ENCODE results near the gene FIG4.
"Not testable (repeated sequence)": the region's sequence is repeated elsewhere in the genome, so short reads cannot be mapped to it uniquely, and the experiment has no call there.

Gene FIG4

DNA sequence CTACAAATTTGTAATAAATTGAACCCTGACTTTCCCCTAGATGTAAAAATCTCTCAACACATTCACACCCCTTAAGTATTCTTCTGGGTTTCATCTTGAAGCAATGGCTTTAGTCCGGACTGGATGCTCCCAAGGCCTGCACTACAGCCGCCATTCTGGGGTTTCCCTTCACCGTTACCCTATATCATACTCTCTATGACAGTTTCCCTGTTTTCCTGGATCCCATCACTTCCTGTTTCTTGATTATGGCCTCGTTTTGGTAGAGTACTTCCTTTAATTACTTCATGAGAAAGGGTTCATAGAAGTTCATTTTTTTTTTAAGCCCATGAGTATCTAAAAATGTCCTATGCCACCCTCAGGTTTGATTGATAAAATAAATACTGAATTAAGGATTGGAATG, 11.7 kb downstream of the FIG4 start:
- no peak for DNase-seq (ENCODE audit: low spot score)

DNA sequence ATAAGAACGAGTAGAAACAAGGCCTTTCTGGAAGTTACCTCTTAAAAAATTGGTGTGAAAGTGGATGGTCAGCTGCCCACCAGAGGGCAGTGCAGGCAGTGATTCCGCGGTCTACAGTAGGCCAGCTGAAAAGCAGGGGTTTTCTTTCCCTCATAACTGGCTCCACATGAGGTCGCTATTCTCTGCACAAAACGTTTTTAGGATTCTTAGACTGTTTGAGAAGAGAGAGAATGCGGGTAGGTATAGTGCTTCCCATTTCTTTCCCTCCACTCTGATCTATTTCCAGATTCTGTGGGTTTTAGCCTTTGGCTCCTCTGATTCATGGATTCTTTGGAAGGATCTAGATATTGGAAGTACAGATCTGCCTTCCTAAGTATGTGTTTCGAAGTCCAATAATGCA, 14.2 kb downstream of the FIG4 start:
- DNase-seq (ENCODE audit: low spot score), result peak; percentile 77

DNA sequence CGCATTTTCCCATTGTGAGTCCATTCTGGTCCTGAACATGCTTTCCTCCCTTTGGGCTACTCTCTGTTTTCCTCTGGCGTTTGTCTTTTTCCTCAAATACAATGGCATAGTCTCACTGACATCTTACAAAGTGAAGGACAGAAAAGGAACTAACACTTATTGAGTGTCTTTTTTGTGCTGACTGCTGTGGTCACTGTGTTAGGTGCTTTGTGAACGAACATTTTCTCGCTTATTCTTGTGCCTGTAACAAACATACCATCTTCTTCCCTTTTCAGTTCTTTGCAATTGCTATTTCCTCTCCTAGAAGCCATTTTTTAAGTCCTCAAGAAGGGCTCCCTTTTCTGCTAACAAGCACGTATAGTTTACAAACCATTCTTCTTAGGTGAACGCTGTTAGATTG, 15.4 kb downstream of the FIG4 start:
- DNase-seq (ENCODE audit: low spot score), result no peak

DNA sequence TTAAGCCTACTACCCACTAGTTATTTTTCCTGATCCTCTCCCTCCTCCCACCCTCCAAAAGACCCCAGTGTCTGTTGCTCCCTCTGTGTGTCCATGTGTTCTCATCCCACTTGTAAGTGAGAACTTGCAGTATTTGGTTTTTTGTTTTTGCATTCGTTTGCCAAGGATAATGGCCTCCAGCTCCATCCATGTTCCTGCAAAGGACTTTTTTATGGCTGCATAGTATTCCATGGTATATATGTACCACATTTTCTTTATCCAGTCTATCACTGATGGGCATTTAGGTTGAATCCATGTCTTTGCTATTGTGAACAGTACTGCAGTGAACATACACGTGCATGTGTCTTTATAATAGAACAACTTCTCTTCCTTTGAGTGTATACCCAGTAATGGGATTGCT, 17.0 kb downstream of the FIG4 start:
- not testable (repeated sequence) for DNase-seq (ENCODE audit: low spot score)

DNA sequence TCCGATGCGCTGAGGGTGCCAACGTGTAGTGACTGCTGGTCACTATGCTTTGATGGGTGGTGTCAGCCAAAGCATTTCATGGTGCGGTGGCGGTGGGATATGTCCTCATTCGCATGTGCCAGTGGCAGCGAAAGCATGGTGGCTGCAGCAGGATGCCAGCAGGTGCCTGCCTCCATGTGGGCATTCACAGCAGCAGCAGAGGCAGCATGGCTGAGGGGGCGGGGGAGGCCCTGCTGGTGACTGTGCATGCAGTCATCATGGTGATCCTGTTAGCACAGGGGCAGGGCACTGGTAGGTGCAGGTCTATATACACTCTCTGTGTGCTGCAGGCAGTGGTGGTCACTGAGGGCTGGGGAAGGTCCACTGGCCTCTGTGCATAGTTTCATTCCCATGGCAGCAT, 22.0 kb downstream of the FIG4 start:
- no peak for DNase-seq (ENCODE audit: low spot score)

DNA sequence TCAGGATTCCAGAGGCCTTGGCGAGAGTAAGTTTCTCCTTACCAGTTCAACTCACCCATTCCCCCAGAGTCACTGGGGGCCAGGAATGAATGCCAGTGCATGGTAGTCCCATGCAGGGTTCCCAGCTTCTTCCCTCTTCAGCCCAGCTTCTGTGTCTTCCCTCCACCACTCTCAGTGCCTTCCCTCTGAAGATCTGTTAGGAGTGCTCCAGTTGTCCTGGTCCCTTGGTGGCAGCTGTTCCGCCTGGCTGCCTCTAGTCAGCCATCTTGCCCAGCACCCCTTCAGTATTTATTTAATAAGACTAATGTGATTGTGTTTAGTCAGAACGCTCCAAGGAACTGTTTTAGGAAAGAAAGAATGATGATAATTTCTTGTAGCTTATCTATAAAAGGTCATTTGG, 23.1 kb downstream of the FIG4 start:
- no peak for DNase-seq (ENCODE audit: low spot score)

DNA sequence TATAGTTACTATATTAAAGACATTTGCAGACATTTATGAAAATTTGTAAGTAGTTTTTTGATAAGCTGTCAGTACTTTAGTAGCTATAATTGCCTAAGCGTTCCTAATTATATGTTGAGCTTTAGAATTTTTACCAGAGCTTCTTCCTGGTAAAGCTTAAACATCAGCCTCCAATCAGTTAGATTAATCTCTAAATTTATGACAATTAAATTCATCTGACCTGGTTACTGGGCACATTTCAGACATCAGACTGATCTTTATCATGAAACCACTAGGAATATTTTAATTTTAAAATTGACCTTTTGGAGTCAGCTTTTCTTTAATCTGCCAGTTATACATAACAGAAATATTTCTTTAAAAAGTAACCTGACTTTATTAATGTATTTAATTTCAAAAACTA, 23.5 kb downstream of the FIG4 start:
- no peak for DNase-seq (ENCODE audit: low spot score)

DNA sequence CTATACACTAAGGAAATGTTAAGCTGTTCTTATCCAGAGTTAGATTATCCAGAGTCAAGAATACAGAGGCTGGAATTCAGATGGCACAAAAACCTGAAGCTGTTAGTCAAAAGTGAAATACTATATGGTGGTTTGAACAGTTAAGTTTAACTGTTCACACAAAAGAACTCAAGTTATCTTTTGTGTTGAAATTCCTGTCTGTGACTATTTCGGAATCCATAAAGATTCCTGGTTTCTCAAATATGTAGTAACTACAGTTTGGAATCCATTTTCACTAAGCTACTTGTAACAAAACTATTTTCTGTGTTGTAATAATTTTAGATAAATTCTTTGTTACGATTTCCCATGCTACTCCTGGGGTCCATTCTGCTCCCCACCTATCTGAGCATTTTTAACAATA, 24.5 kb downstream of the FIG4 start:
- no peak for DNase-seq (ENCODE audit: low spot score)

DNA sequence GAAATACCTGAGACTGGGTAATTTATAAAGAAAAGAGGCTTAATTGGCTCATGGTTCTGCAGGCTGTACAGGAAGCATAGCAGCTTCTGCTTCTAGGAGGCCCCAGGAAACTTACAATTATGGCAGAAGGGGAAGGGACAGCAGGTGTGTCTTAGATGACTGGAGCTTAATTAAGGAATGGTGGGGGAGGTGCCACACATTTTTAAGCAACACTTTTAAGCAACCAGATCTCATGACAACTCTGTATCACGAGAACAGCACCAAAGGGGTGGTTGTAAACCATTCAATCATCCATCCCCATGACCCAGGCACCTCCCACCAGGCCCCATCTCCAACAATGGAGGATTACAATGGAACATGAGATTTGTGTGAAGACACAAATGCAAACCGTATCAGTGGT, 26.9 kb downstream of the FIG4 start:
- no peak for DNase-seq (ENCODE audit: low spot score)

DNA sequence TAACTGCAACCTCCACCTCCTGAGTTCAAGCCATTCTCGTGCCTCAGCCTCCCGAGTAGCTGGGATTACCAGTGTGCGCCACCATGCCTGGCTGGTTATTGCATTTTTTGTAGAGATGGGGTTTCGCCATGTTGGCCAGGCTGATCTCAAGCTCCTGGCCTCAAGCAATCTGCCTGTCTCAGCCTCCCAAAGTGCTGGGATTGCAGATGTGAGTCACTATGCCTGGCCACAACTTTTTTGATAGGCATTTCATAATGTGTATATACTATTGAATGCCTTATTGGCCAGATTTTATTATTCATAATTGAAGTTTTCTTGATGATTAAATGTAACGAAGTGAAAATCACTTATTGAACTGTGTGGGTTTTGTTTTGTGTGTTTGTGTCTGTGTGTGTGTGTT, 27.9 kb downstream of the FIG4 start:
- DNase-seq (ENCODE audit: low spot score), result no peak

DNA sequence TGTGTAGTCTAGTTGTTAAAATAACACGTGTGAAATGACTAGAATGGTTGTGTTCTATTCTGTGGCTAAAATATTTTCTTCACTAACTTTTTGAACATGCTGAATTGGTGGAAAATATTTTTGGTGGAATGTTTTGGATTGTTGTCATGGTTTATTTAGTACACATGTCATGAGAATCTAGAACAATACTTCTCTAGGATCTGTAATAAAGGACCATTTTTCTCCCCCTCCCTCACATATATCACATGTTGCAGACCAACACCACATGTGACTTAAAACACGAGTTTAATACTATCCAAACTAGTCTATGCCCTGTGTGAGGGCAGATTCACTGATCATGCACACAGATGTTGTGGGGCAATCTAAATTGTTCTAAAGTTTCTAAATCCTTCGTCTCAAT, 29.2 kb downstream of the FIG4 start:
- DNase-seq (ENCODE audit: low spot score), result no peak

DNA sequence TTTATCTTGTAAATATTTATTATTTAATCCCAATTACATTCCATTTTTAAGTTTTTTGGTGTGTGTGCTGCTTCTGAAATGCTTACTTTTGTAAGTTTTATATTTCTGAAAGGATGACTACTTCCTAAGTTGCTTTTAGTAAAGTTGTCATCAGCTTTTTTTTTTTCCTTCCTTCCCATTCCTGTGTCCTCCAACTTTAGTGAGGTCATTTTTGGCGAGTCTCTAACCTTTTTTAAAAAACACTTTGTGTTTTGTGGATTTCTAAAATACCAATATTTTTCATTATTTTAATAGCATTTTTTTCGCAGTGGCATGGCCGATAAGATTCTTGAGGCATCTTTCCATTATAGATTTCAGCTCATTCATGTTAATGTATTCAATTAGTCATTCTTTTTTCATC, 30.9 kb downstream of the FIG4 start:
- DNase-seq (ENCODE audit: low spot score), result no peak

DNA sequence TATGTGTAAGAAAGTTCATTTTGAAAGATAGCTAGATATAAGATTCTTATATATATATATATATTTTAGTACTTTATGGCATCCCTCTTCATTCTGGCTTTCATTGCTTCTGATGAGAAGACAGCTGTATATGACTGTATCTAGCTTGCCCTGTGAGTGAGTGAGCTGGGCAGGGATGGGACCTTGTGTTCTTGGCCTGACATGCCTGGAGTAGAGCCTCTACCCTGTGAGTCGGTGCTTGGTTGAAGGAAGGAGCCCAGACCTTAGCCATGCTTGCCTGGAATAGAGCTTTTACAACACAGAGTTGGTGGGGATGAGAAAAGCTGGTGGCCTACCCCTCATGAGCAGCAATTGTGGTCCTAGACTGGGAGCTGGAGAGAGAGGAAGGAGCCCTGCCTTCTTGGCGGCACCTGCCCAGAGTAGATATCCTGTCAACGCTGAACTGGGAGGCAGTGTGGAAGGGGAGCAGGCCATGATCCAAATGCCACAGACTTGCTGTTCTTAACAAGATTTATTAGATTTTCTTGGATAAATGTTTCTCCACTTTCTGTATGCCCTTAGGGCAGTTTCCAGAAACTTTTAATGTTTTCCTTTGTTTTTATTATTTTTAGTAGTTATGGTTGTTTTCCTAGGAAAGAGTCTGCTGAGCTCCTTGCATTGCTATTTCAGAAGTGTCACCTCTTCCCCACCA, 31.6 kb downstream of the FIG4 start:
- no peak for DNase-seq (ENCODE audit: low spot score)

DNA sequence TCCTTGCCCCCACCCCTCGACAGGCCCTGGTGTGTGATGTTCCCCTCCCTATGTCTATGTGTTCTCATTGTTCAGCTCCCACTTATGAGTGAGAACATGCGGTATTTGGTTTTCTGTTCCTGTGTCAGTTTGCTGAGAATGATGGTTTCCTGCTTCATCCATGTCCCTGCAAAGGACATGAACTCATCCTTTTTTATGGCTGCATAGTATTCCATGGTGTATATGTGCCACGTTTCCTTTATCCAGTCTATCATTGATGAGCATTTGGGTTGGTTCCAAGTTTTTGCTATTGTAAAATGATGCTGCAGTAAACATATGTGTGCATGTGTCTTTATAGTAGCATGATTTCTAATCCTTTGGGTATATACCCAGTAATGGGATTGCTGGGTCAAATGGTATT, 34.2 kb downstream of the FIG4 start:
- DNase-seq (ENCODE audit: low spot score), result not testable (repeated sequence)

DNA sequence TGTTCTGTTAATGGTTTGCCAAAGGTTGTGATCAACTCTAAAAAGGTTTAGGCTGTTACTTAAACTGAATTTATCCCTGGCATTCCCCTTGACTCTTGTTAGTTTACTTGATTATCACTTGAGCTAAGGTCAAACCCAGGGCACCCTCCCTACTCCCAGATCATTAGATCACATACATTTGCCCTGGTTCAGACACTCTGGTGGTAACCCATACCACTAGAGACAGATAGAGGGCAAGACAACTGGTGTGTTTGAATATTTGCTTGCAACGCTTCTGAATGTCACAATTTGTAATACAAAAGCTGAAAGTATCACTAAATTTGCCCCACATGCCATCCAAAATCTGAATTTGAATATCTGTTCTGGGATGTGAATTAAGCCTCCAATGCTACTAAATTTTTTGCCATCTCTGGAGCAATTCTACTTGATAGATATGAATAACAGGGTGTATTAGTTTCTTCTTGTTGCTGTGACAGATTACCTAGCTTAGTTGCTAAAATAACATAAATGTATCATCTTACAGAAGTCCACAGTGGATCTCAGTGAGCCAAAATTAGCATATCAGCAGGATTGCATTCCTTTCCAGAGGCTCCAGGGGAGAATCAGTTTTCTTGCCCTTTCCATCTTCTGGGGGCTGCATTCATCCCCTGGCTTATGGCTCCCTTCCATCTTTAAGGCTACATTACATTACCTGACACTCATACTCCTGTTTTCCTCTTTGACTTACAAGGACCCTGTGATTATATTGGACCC, 45.4 kb downstream of the FIG4 start:
- DNase-seq (ENCODE audit: low spot score), result no peak

DNA sequence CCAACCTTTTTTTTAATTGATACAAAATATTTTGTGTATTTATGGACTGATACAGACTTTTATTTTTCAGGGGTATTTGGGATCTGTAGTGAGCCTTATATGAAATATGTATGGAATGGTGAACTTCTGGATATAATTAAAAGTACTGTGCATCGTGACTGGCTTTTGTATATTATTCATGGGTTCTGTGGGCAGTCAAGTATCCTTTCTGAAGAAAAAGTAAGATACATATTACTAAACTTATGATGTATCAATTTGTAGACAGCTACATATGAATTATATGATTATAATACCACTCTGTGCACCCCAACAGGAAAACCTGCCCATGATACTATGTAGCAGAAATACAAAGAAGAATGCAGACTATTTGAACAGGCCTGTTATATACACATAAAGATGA, 47.2 kb downstream of the FIG4 start:
- no peak for DNase-seq (ENCODE audit: low spot score)

DNA sequence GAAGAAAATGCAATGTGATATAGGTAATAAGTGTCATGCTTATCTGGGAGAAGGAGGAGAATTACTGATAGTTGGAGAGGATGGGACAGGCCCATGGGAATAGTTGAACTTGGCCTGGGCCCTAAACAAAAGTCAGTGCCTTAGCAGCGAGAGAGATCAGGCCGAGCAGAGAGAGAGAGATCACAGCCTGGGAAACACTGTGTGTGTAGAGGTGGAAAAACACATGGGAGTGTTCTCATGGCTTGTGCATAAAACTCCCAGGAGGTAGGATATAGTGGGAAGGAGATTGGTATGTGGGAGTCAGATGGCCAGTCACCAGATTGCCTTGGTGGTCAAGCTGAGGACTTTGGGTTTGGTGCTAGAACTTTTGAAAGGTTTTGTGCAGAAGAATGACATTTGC, 47.6 kb downstream of the FIG4 start:
- DNase-seq (ENCODE audit: low spot score), result no peak

DNA sequence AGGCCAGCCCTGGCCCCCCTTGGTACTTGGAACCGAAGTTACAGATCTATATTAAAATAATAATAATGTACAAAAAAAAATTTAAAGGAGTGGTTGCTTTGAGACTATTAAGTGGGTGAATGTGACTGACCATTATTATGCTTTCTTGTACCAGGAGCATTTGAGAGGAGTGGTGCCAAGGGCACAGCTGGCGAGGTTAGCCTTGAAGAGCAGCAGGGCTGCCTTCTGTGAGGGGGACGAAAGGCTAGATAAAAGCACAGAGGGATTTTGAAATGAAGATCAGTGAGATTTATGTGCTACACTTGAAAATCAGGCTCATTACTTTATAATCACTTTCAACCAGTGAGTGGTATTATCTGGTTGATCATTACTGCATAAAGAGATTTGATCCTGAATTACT, 48.6 kb downstream of the FIG4 start:
- no peak for DNase-seq (ENCODE audit: low spot score)

DNA sequence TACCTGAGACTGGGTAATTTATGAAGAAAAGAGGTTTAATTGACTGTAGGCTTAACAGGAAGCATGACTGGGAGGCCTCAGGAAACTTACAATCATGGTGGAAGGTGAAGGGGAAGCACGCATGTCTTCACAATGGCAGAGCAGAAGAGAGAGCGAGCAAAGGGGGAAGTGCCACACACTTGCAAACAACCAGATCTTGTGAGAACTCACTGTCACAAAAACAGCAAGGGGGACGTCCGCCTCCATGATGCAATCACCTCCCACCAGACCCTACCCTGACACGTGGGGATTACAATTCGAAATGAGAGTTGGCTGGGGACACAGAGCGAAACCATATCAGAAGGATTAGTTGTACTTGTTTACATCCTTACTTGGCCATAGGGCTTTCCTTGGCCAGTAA, 49.7 kb downstream of the FIG4 start:
- no peak for DNase-seq (ENCODE audit: low spot score)

DNA sequence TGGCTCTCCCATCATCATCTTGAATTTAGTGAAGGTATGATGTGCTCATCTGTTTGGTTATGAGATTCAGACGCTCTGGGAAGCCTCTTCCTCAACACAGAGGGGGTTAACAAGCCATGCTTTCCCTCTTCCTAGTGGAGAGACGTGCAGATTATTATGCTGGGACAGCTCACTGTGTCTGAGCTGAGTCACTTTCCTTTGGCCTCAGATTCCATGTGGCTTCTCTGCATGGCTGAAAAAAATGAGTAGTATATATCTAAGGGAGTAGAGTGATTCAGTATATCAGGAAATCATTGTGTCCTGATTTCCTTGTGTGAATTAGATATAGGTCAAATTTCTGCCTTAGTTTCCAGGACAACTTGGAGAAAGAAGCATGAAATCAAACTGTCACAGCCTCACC, 52.6 kb downstream of the FIG4 start:
- DNase-seq (ENCODE audit: low spot score), result no peak

DNA sequence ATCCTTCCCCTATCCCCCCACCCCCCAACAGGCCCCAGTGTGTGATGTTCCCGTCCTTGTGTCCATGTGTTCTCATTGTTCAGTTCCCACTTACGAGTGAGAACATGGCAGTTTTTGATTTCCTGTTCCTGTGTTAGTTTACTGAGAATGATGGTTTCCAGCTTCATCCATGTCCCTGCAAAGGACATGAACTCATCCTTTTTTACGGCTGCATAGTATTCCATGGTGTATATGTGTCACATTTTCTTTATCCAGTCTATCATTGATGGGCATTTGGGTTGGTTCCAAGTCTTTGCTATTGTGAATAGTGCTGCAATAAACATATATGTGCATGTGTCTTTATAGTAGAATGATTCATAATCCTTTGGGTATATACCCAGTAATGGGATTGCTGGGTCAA, 53.7 kb downstream of the FIG4 start:
- DNase-seq (ENCODE audit: low spot score), result not testable (repeated sequence)

DNA sequence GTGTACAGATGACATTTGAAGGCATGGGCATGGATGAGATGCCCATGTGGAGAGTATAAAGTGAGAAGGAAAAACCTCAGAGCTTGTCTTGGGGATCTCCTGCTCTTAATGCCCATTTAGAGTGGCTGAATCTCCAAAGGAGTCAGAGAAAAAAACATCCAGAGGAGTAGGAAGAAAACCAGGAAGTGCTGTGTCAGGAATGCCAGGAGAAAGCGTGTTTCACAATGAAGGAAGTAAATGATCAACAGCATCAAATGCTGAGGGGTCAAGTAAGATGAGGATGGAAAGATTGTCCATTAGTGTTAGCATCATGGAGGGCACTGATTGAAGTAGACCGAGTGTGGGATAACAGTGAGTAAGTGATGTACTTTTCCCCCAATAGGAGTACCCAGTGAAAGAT, 56.1 kb downstream of the FIG4 start:
- no peak for DNase-seq (ENCODE audit: low spot score)

DNA sequence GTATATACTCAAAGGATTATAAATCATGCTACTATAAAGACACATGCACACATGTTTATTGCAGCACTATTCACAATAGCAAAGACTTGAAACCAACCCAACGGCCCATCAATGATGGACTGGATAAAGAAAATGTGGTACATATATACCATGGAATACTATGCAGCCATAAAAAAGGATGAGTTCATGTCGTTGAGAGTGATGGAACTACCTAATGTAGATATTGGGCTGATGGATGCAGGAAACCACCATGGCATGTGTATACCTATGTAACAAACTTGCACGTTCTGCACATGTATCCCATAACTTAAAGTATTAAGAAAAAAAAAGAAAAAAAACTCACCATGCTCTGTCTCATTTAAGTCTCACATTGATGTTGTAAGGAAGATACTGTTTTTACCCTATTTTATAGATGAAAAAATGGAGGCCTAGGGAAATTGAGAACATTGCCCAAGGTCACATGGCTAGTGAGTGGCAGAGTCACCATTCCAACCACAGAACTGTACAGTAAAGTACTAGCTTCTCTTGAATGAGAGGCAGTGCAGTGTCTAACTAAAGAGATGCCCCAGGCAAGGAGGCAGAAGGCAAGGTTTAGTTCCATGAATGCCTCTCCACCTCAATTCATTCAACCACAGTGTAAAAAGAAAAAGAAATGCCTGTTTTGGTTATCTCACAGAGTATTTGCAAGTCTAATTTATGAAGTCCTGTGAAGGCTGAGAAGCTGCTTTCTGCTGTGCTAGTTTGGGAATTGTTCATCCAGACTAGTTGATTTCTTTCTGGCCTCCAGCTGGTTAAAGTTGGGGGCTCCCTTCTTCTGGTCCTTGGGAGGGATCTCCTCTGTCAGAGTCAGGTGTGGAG, 68.2 kb downstream of the FIG4 start:
- no peak for DNase-seq (ENCODE audit: low spot score)

Measured in SW480 (cell line).